ENCODE data around the gene ZRANB1.

ZRANB1 gene

GRCh38 chr10:125017547-125018298 lies 75.8 kb downstream of the ZRANB1 start:
- no peak for DNase-seq (ENCODE audit: low read depth in 2 of 2)

GRCh38 chr10:125018576-125019143 lies 76.7 kb downstream of the ZRANB1 start:
- no peak for DNase-seq (ENCODE audit: low read depth in 2 of 2)

- no peak for DNase-seq (ENCODE audit: low read depth in 2 of 2)
Observed at GRCh38 chr10:125020386-125020785, 78.5 kb downstream of the ZRANB1 start.

- no peak for DNase-seq (ENCODE audit: low read depth in 2 of 2)
Observed at GRCh38 chr10:125020871-125021270, 78.9 kb downstream of the ZRANB1 start.

- no peak for DNase-seq (ENCODE audit: low read depth in 2 of 2)
Observed at GRCh38 chr10:125021686-125022344, 79.9 kb downstream of the ZRANB1 start.

GRCh38 chr10:125022671-125023070 lies 80.7 kb downstream of the ZRANB1 start:
- no peak for DNase-seq (ENCODE audit: low read depth in 2 of 2)

- no peak for DNase-seq (ENCODE audit: low read depth in 2 of 2)
Observed at GRCh38 chr10:125023255-125023654, 81.3 kb downstream of the ZRANB1 start.

- DNase-seq (ENCODE audit: low read depth in 2 of 2) = no peak
Observed at GRCh38 chr10:125023862-125024496, 82.1 kb downstream of the ZRANB1 start.

- DNase-seq (ENCODE audit: low read depth in 2 of 2) = no peak
Observed at GRCh38 chr10:125024497-125025234, 82.7 kb downstream of the ZRANB1 start.

- no peak for DNase-seq (ENCODE audit: low read depth in 2 of 2)
Observed at GRCh38 chr10:125025341-125025740, 83.4 kb downstream of the ZRANB1 start.

GRCh38 chr10:125026036-125026931 lies 84.4 kb downstream of the ZRANB1 start:
- DNase-seq (ENCODE audit: low read depth in 2 of 2) = no peak

- no peak for DNase-seq (ENCODE audit: low read depth in 2 of 2)
Observed at GRCh38 chr10:125026974-125027735, 85.2 kb downstream of the ZRANB1 start.

GRCh38 chr10:125027871-125028869 lies 86.2 kb downstream of the ZRANB1 start:
- DNase-seq (ENCODE audit: low read depth in 2 of 2) = no peak

- no peak for DNase-seq (ENCODE audit: low read depth in 2 of 2)
Observed at GRCh38 chr10:125029584-125030242, 87.8 kb downstream of the ZRANB1 start.

GRCh38 chr10:125030567-125031197 lies 88.8 kb downstream of the ZRANB1 start:
- DNase-seq (ENCODE audit: low read depth in 2 of 2) = no peak

- no peak for DNase-seq (ENCODE audit: low read depth in 2 of 2)
Observed at GRCh38 chr10:125032474-125033020, 90.6 kb downstream of the ZRANB1 start.

GRCh38 chr10:125033146-125033924 lies 91.4 kb downstream of the ZRANB1 start:
- no peak for DNase-seq (ENCODE audit: low read depth in 2 of 2)

All from stimulated activated CD8-positive, alpha-beta memory T cell treated with anti-CD3 and anti-CD28 coated beads, Interleukin-7, amount 100 ng/mL, for 4 hours (primary cell).